Stomach (tissue), 9 donors: ENCODE data around the gene GPR15. TPM values are rescaled to one million over a fixed set of nuclear protein-coding genes. Genes with fewer than 3 reads are reported as not detected.

Experiments used
- DNase-seq, 2 donors: peaks; one replicate each; pipeline versions ENCODE4 v3.0.0 to v3.0.0-alpha.2; 2013 to 2019
- H3K27ac ChIP-seq, 5 donors: fragments of 200-600 bp in 4 of 5; sonication (generic) in 4 of 5; one replicate each; pipeline ENCODE4 v1.5.1; 2013 to 2019; ENCODE audit warnings: mild to moderate bottlenecking in 1 of 5, moderate library complexity in 1 of 5
- H3K27me3 ChIP-seq, 3 donors: fragments of 200-600 bp; sonication (generic); one replicate each; pipeline ENCODE4 v1.5.1; 2017 to 2019; ENCODE audit warnings: mixed run types in 1 of 3
- H3K36me3 ChIP-seq, 4 donors: fragments of 200-600 bp; sonication (generic); 1 replicate in 3 of 4; 2 replicates in 1 of 4; pipeline ENCODE4 v1.5.1; 2016 to 2019
- H3K4me1 ChIP-seq, 4 donors: fragments of 200-600 bp; sonication (generic); one replicate each; pipeline ENCODE4 v1.5.1; 2016 to 2019
- H3K4me3 ChIP-seq, 4 donors: fragments of 200-600 bp; sonication (generic) in 3 of 4; one replicate each; pipeline ENCODE4 v1.5.1; 2016 to 2019; ENCODE audit warnings: mild to moderate bottlenecking in 1 of 4
- H3K9me3 ChIP-seq, 4 donors: fragments of 200-600 bp; sonication (generic); one replicate each; pipeline ENCODE4 v1.5.1; 2016 to 2019
- CTCF ChIP-seq, 7 experiments: fragments of 450-650 bp in 4 of 7; fragments of 200-600 bp in 3 of 7; sonication (generic) in 3 of 7; IDR thresholded peaks; one replicate each; pipeline ENCODE4 v1.5.1; 2016 to 2019; ENCODE audit warnings: antibody characterized with exemption in 7 of 7, control low read depth in 2 of 7, mild to moderate bottlenecking in 1 of 7
- EP300 ChIP-seq: sonication (generic); formaldehyde crosslinking; IDR thresholded peaks from one replicate; pipeline ENCODE4 v1.6.1; 2017; ENCODE audit warnings: antibody characterized with exemption
- POLR2A ChIP-seq, 4 donors: fragments of 450-650 bp; IDR thresholded peaks; one replicate each; pipeline ENCODE4 v1.6.1; 2016; ENCODE audit warnings: antibody characterized with exemption in 4 of 4, control low read depth in 2 of 4, mild to moderate bottlenecking in 1 of 4, moderate library complexity in 1 of 4
- POLR2AphosphoS5 ChIP-seq, 3 donors: sonication (generic); formaldehyde crosslinking; IDR thresholded peaks; one replicate each; pipeline ENCODE4 v1.6.1; 2016; ENCODE audit warnings: antibody characterized with exemption in 3 of 3
- WGBS, 5 donors: extraction: QIAGEN DNeasy Blood & Tissue Kit in 3 of 5; methylation state at CpG; one replicate each; pipeline versions ENCODE4 v1.1.5 to v1.1.7; 2013 to 2018; 5-methylcytosine and 5-hydroxymethylcytosine counted together
- intact Hi-C: fragments of 100-400 bp; cut with DNase I; formaldehyde crosslinking; loops from one replicate; pipeline ENCODE4 v1.15.1; 2023; ENCODE audit warnings: low total_unique reads
- polyA plus RNA-seq, 3 donors: library from polyadenylated mRNA; stranded (reverse); fragments of 200-250 nt; gene quantifications; one replicate each; pipeline ENCODE4 v1.2.3, GENCODE V29; 2013
- total RNA-seq, 5 donors: library from RNA; depleted of rRNA; stranded (reverse); fragments of >200 nt; gene quantifications; one replicate each; pipeline versions ENCODE4 v1.1.0 to v1.2.3, GENCODE V29; 2014 to 2016
- donor health status: healthy with polysubstance abuse.
- donor health status: Bipolar disorder and iron deficiency.
- donor health status: healthy.

The GPR15 gene
- total and polyA plus RNA-seq, 8 donors: 0.25 TPM; not detected in 7

DNA sequence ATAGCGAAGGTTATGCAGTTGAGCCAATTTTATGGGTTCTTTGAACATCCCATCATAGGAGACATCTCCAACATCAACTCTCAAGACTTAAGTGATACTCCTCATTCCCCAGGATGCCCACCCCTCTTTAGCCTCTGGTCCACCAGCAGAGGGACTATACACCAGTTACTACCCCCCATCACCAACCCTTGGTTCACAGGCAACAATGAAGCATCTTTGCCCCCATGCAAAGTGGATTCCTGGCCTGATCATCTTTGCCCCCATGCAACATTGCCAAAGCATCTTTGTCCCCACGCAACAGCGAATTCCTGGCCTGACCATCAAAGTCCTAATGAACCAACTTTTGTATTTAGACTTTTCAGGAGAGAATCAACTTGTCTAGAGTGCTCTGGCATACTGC lies 19.1 kb downstream of the GPR15 start:
- Histone ChIP-seq H3K27me3 (no peaks in the 10 kb centered on the region), H3K27ac (no peak overlapping the region), H3K4me1 (no peaks in the 10 kb centered on the region), H3K36me3 (no peaks in the 10 kb centered on the region), H3K4me3 (no peak overlapping the region), H3K9me3 (no peaks in the 10 kb centered on the region)
- DNase-seq: no peak
- no peak for TF ChIP-seq CTCF (IDR thresholded peaks at IDR 0.05)
- TF ChIP-seq POLR2AphosphoS5 (IDR thresholded peaks at IDR 0.05): no peak
- TF ChIP-seq EP300: no peak
- TF ChIP-seq POLR2A (IDR thresholded peaks at IDR 0.05): no peak
- intact Hi-C loops: no loop called here
- WGBS, 5 donors: 91 to 95% (median 94%) methylated on average over 3 of the region's 3 CpGs

DNA sequence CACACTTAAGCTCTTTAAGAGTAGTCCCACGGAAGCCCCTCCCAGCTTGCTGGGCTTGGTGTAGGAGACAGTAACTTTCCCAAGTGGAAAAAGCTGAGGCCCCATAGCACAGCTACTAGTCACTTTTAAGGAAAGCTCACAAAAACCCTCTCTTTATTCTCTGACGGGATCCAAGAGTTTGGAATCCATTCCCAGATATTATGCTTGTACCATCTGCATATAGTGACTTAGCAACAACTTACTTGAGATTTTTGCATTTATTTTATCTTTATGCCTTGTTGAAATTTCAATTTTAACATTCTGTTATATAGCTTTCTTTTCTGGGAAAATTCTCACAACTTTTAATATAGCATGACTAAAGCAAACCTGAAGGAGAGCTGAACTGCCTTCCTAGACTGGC lies 19.5 kb downstream of the GPR15 start:
- intact Hi-C loops: no loop called here
- 88 to 99% (median 94%) methylated on average over 2 of the region's 2 CpGs for whole genome bisulfite sequencing, 5 donors
- Histone ChIP-seq H3K36me3 (no peaks in the 10 kb centered on the region), H3K9me3 (no peaks in the 10 kb centered on the region), H3K27me3 (no peaks in the 10 kb centered on the region), H3K4me3 (no peak overlapping the region), H3K27ac (no peak overlapping the region), H3K4me1 (no peaks in the 10 kb centered on the region)
- no peak for DNase-seq
- TF ChIP-seq EP300 (no peak), POLR2AphosphoS5 (IDR thresholded peaks at IDR 0.05) (no peak), CTCF (IDR thresholded peaks at IDR 0.05) (no peak), POLR2A (IDR thresholded peaks at IDR 0.05) (no peak)

DNA sequence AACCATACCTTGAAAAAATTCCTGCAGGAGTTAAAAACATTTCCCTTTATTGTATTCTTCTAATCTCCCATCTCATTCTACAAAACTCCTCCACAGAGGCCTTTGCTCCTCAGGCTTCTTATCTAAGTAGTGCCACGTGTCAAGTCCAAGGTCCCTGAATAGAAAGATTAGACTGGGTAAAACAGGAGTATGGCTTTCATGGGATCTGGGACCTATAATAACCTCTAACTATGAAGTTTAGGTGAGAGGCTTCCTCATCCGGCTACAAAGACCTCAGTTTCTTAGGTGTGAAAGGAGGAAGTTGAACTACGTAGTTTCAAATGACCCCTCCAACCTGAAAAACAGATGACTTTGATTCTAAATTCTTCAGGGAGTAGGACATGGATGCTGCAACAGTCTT lies 20.0 kb downstream of the GPR15 start:
- Histone ChIP-seq H3K27ac (no peak overlapping the region), H3K27me3 (no peaks in the 10 kb centered on the region), H3K4me3 (no peak overlapping the region), H3K36me3 (no peaks in the 10 kb centered on the region), H3K4me1 (no peaks in the 10 kb centered on the region), H3K9me3 (no peaks in the 10 kb centered on the region)
- peak in 1 of 2 donors; percentile 60 for DNase-seq
- no peak for TF ChIP-seq EP300
- TF ChIP-seq CTCF (IDR thresholded peaks at IDR 0.05): no peak
- TF ChIP-seq POLR2A (IDR thresholded peaks at IDR 0.05): no peak
- peak in 1 of 3 donors; percentile 12 for TF ChIP-seq POLR2AphosphoS5 (IDR thresholded peaks at IDR 0.05)
- intact Hi-C loops: no loop called here
- WGBS, 5 donors: 24 to 45% (median 38%) methylated on average over 3 of the region's 3 CpGs

DNA sequence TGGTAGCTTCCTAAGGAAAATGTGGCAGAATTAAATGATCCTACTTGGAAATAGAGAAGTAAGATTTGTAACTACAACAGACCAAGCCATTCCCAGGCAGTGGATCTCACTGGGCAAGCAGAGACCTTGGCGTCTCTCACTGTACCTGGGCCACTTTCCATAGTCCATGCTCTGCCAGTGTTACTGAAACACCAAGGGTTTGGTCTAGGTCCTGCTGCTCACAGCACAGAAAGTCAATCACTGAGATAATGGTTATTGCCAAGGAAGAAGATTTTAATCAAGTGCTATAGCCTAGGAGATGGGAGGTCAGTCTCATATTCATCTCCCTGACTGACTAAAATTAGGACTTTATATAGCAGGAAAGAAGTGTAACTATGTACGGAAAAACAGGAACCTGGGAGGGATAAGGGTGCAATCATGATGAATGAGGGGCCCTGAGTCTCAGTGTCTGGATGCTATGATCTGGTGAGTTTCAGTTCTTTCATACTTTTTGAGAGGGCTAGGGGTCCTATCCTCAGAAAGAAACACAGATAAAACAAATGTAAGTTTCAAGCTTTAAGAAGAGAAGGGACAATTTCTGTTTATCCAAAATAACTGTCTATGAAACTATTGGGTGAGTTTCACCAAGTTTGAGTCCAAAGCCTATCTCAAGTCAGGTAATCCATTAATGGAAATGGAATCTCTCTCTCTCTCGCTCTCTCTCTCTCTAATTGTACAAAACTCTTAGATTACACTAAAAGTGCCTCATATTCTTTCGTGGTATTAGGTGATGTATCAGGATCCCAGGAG lies 20.6 kb downstream of the GPR15 start:
- H3K4me1 ChIP-seq: no peaks in the 10 kb centered on the region
- TF ChIP-seq POLR2AphosphoS5 (IDR thresholded peaks at IDR 0.05) (no peak), EP300 (no peak), CTCF (IDR thresholded peaks at IDR 0.05) (no peak), POLR2A (IDR thresholded peaks at IDR 0.05) (no peak)
- WGBS, 5 donors: 68 to 88% (median 84%) methylated on average over 4 of the region's 4 CpGs

More for the DNA sequence above, 20.6 kb downstream of the GPR15 start:
- DNase-seq: no peak
- Histone ChIP-seq H3K9me3 (no peaks in the 10 kb centered on the region), H3K4me3 (no peak overlapping the region), H3K27ac (peak overlapping the region in 1 of 5 donors; percentile 18), H3K27me3 (no peaks in the 10 kb centered on the region), H3K36me3 (no peaks in the 10 kb centered on the region)
- intact Hi-C loops: no loop called here
